NT2/D1 (cell line): ENCODE measurements around the gene AURKAIP1.

Experiments
- SUZ12 ChIP-seq: IDR thresholded peaks from 2 replicates; pipeline ENCODE4 v1.6.1; 2011; ENCODE audit not compliant: insufficient read length, insufficient read depth; ENCODE audit errors: extremely low read depth
- YY1 ChIP-seq: IDR thresholded peaks from 2 replicates; pipeline ENCODE4 v1.6.1; 2011; ENCODE audit not compliant: insufficient read length, insufficient read depth
- ZNF274 ChIP-seq: IDR thresholded peaks from 2 replicates; pipeline ENCODE4 v1.6.1; 2011; ENCODE audit warnings: mild to moderate bottlenecking, low read depth, low read length

GRCh38 chr1:1345384-1345783 is 29.6 kb downstream of the AURKAIP1 start:
- TF ChIP-seq YY1 (no peak), SUZ12 (no peak), ZNF274 (no peak)
